ENCODE results near the gene CPLANE1.
A peak's percentile ranks its signal among the peaks of the same experiment; 100 is the strongest.

The CPLANE1 gene

DNA sequence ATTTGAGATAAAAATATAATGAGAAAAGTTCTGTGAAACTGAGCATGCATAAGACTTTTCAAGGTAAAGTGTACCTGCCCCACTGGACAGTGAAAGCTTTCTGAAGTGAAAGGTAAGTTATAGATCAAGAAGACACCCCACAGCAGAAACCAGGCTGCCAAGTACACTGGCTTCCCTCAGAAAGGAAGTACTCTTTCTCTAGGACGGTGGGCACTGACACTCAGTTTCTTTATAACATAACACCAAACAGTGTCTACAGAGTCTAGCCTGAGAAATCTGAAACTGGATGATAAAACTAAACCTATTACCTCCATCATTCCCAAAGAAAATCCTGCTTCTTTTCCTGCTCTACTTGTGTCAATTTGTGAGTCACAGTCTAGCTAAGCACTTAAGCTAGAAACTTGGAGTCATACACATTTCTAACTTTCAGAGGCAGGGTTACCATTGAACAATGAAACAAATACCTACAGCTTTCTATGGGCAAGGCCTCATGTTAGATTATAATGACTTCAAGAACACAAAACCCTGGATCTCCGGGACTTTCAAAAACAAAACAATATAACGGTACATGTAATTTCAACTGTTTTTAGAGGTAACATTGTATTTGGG lies 136.7 kb downstream of the CPLANE1 start:
- Histone ChIP-seq H3K36me3 (ENCODE audit: control insufficient read depth in 1 of 2, insufficient read depth in 2 of 2, low read depth in 1 of 2, low read length in 2 of 2) (peaks cover 6 to 86% of the 10 kb centered on the region in 2 experiments), H3K4me2 (ENCODE audit: low read length, poor library complexity, severe bottlenecking) (no peak overlapping the region), H3K79me1 (replicated peaks; ENCODE audit: low read length, poor library complexity, severe bottlenecking) (peaks cover 3% of the 10 kb centered on the region), H2BK12ac (ENCODE audit: low read length in 2 of 2) (no peak overlapping the region), H3K4me1 (ENCODE audit: control insufficient read depth, insufficient read depth, low read depth, low read length) (peaks cover under 1% of the 10 kb centered on the region), H2BK120ac (ENCODE audit: low read depth, low read length) (no peak overlapping the region), H3K4ac (ENCODE audit: low read depth in 1 of 2, low read length in 2 of 2) (no peak overlapping the region), H3K9me3 (ENCODE audit: control insufficient read depth, low read length) (no peaks in the 10 kb centered on the region), H2BK15ac (ENCODE audit: low read depth, poor library complexity, severe bottlenecking) (no peak overlapping the region), H4K91ac (ENCODE audit: low read length) (no peak overlapping the region), H3K23ac (ENCODE audit: low read length in 2 of 2) (no peak overlapping the region), H2AFZ (ENCODE audit: low read depth, low read length) (no peak overlapping the region), H2AK5ac (ENCODE audit: low read length, severe bottlenecking) (no peak overlapping the region), H3K4me3 (ENCODE audit: insufficient read depth in 1 of 2, low read depth in 1 of 2, low read length in 2 of 2) (no peak overlapping the region), H3K14ac (ENCODE audit: low read length in 2 of 2) (no peak overlapping the region), H3K18ac (ENCODE audit: low read depth in 1 of 2, low read length in 2 of 2) (no peak overlapping the region), H4K8ac (ENCODE audit: low read length) (no peak overlapping the region), H3K27ac (ENCODE audit: low read length, poor library complexity, severe bottlenecking) (no peak overlapping the region), H3K27me3 (ENCODE audit: control insufficient read depth in 1 of 2, insufficient read depth in 1 of 2, low read length in 2 of 2) (no peaks in the 10 kb centered on the region), H3K9ac (ENCODE audit: low read length) (no peak overlapping the region), H2BK5ac (ENCODE audit: low read depth, low read length, poor library complexity, severe bottlenecking) (no peak overlapping the region)
- DNase-seq, result no peak
- 92% methylated on average over 1 of the region's 3 CpGs for WGBS

DNA sequence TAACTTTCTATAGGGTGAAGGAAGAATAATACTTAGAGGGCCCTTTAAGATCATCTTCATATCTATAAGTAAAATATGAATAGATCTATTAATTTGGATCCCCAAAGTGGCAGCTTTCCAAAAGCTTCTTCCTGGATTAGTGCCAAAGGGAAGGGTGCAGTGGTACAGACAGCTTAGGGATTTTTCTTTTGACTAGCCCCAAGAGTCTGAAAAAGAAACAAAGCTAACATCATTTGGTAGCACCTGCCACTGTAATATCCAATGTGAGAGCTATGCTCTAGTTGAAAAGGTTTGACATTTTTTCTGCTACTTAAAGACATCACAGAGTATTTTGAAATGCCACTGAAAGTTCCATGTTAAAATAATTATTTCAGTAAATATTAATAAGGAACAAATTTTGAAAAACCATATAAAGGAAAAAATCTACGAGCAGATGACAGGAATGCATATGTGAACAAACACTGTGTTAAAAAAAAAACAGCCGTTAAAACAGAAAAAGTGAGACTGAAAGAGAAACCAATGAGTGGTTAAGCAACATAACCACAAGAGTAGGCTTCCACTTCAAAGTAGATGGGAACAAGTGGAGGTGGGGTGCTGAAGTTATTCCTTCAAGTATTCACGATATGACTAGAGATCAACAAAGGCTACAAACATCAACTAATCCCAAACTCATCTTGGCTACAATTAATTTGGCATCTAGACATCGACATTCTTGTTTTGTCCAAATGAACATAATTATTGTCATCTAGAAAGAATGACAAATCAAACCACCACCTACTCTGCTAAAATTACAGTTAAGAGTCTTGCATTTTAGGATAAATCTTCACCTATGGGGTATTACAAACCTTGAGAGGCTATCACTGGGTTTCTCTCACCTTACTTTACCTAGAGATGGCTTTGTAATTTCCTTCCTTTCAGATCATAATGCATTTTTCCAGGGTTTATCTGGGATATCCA lies 137.5 kb downstream of the CPLANE1 start:
- Histone ChIP-seq H2BK15ac (ENCODE audit: low read depth, poor library complexity, severe bottlenecking) (no peak overlapping the region), H3K9me3 (ENCODE audit: control insufficient read depth, low read length) (no peaks in the 10 kb centered on the region), H3K18ac (ENCODE audit: low read depth in 1 of 2, low read length in 2 of 2) (no peak overlapping the region), H3K14ac (ENCODE audit: low read length in 2 of 2) (no peak overlapping the region), H4K91ac (ENCODE audit: low read length) (no peak overlapping the region), H3K4me1 (ENCODE audit: control insufficient read depth, insufficient read depth, low read depth, low read length) (peaks cover 2% of the 10 kb centered on the region), H3K79me1 (replicated peaks; ENCODE audit: low read length, poor library complexity, severe bottlenecking) (peaks cover 3% of the 10 kb centered on the region), H3K27me3 (ENCODE audit: control insufficient read depth in 1 of 2, insufficient read depth in 1 of 2, low read length in 2 of 2) (no peaks in the 10 kb centered on the region), H3K4ac (ENCODE audit: low read depth in 1 of 2, low read length in 2 of 2) (no peak overlapping the region), H4K8ac (ENCODE audit: low read length) (no peak overlapping the region), H3K9ac (ENCODE audit: low read length) (no peak overlapping the region), H2BK12ac (ENCODE audit: low read length in 2 of 2) (no peak overlapping the region), H2BK120ac (ENCODE audit: low read depth, low read length) (no peak overlapping the region), H3K36me3 (ENCODE audit: control insufficient read depth in 1 of 2, insufficient read depth in 2 of 2, low read depth in 1 of 2, low read length in 2 of 2) (peaks cover 6 to 86% of the 10 kb centered on the region in 2 experiments), H3K27ac (ENCODE audit: low read length, poor library complexity, severe bottlenecking) (no peak overlapping the region), H3K23ac (ENCODE audit: low read length in 2 of 2) (no peak overlapping the region), H3K4me3 (ENCODE audit: insufficient read depth in 1 of 2, low read depth in 1 of 2, low read length in 2 of 2) (no peak overlapping the region), H2AK5ac (ENCODE audit: low read length, severe bottlenecking) (no peak overlapping the region), H3K4me2 (ENCODE audit: low read length, poor library complexity, severe bottlenecking) (no peak overlapping the region), H2AFZ (ENCODE audit: low read depth, low read length) (no peak overlapping the region), H2BK5ac (ENCODE audit: low read depth, low read length, poor library complexity, severe bottlenecking) (no peak overlapping the region)
- DNase-seq, result peak; percentile 37
- 94% methylated on average over 2 of the region's 4 CpGs for WGBS

DNA sequence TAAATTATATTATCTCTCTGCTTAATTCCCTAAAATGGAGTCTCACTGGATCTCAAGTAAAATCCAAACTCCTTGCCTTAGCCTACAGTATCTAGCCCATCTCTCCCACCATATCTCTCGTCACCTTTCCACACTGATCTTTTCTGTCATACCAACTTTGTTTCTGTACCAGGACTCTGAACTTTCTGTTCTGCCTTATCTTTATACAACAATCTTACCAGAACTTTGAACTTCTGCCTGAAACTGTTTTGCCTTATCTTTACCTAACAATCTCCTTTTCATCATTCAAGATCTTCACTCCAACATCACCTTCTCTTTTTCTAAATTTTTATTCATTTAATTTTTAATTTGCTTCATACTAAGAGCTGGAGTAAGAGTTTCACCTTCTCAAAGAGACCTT lies 139.0 kb downstream of the CPLANE1 start:
- Histone ChIP-seq H3K27me3 (ENCODE audit: control insufficient read depth in 1 of 2, insufficient read depth in 1 of 2, low read length in 2 of 2) (no peaks in the 10 kb centered on the region), H3K36me3 (ENCODE audit: control insufficient read depth in 1 of 2, insufficient read depth in 2 of 2, low read depth in 1 of 2, low read length in 2 of 2) (peaks cover 6 to 88% of the 10 kb centered on the region in 2 experiments), H4K91ac (ENCODE audit: low read length) (no peak overlapping the region), H3K9ac (ENCODE audit: low read length) (no peak overlapping the region), H4K8ac (ENCODE audit: low read length) (no peak overlapping the region), H3K18ac (ENCODE audit: low read depth in 1 of 2, low read length in 2 of 2) (no peak overlapping the region), H3K4me1 (ENCODE audit: control insufficient read depth, insufficient read depth, low read depth, low read length) (peaks cover 2% of the 10 kb centered on the region), H3K23ac (ENCODE audit: low read length in 2 of 2) (no peak overlapping the region), H3K27ac (ENCODE audit: low read length, poor library complexity, severe bottlenecking) (no peak overlapping the region), H3K79me1 (replicated peaks; ENCODE audit: low read length, poor library complexity, severe bottlenecking) (peaks cover 1% of the 10 kb centered on the region), H3K9me3 (ENCODE audit: control insufficient read depth, low read length) (no peaks in the 10 kb centered on the region), H3K14ac (ENCODE audit: low read length in 2 of 2) (no peak overlapping the region), H2AFZ (ENCODE audit: low read depth, low read length) (no peak overlapping the region), H3K4me2 (ENCODE audit: low read length, poor library complexity, severe bottlenecking) (no peak overlapping the region), H2BK12ac (ENCODE audit: low read length in 2 of 2) (no peak overlapping the region), H2AK5ac (ENCODE audit: low read length, severe bottlenecking) (no peak overlapping the region), H2BK120ac (ENCODE audit: low read depth, low read length) (no peak overlapping the region), H2BK15ac (ENCODE audit: low read depth, poor library complexity, severe bottlenecking) (no peak overlapping the region), H3K4me3 (ENCODE audit: insufficient read depth in 1 of 2, low read depth in 1 of 2, low read length in 2 of 2) (no peak overlapping the region), H3K4ac (ENCODE audit: low read depth in 1 of 2, low read length in 2 of 2) (no peak overlapping the region), H2BK5ac (ENCODE audit: low read depth, low read length, poor library complexity, severe bottlenecking) (no peak overlapping the region)
- WGBS, result 97% methylated on average over 1 of the region's 1 CpG
- no peak for DNase-seq

DNA sequence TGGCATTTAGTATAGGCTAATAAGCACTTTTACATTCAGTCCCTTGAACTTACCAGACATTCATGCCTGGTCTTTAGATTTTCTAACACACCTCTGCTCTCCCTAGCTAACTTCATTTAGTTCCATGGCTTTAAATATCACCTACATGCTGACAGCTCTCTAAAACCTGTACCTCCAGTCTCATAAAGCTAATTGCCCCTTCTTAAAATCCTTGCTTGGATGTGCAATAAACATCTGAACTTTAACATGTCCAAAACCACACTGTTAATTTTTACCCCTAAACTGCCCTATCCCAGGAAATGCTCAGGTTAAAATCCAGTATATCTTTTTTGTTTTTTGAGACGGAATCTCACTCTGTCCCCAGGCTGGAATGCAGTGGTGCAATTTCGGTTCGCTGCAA lies 139.8 kb downstream of the CPLANE1 start:
- Histone ChIP-seq H3K14ac (ENCODE audit: low read length in 2 of 2) (no peak overlapping the region), H3K9me3 (ENCODE audit: control insufficient read depth, low read length) (no peaks in the 10 kb centered on the region), H2BK5ac (ENCODE audit: low read depth, low read length, poor library complexity, severe bottlenecking) (no peak overlapping the region), H2BK15ac (ENCODE audit: low read depth, poor library complexity, severe bottlenecking) (no peak overlapping the region), H3K23ac (ENCODE audit: low read length in 2 of 2) (no peak overlapping the region), H2AK5ac (ENCODE audit: low read length, severe bottlenecking) (no peak overlapping the region), H3K4me2 (ENCODE audit: low read length, poor library complexity, severe bottlenecking) (no peak overlapping the region), H3K36me3 (ENCODE audit: control insufficient read depth in 1 of 2, insufficient read depth in 2 of 2, low read depth in 1 of 2, low read length in 2 of 2) (peaks cover 14 to 88% of the 10 kb centered on the region in 2 experiments), H3K18ac (ENCODE audit: low read depth in 1 of 2, low read length in 2 of 2) (no peak overlapping the region), H4K91ac (ENCODE audit: low read length) (no peak overlapping the region), H3K4ac (ENCODE audit: low read depth in 1 of 2, low read length in 2 of 2) (no peak overlapping the region), H2BK120ac (ENCODE audit: low read depth, low read length) (no peak overlapping the region), H4K8ac (ENCODE audit: low read length) (no peak overlapping the region), H3K79me1 (replicated peaks; ENCODE audit: low read length, poor library complexity, severe bottlenecking) (peaks cover 4% of the 10 kb centered on the region), H3K4me3 (ENCODE audit: insufficient read depth in 1 of 2, low read depth in 1 of 2, low read length in 2 of 2) (no peak overlapping the region), H2BK12ac (ENCODE audit: low read length in 2 of 2) (no peak overlapping the region), H3K27me3 (ENCODE audit: control insufficient read depth in 1 of 2, insufficient read depth in 1 of 2, low read length in 2 of 2) (no peaks in the 10 kb centered on the region), H3K9ac (ENCODE audit: low read length) (no peak overlapping the region), H3K27ac (ENCODE audit: low read length, poor library complexity, severe bottlenecking) (no peak overlapping the region), H3K4me1 (ENCODE audit: control insufficient read depth, insufficient read depth, low read depth, low read length) (peaks cover 2% of the 10 kb centered on the region), H2AFZ (ENCODE audit: low read depth, low read length) (no peak overlapping the region)
- 99% methylated on average over 3 of the region's 3 CpGs for WGBS
- no peak for DNase-seq

Measured in mesenchymal stem cell (in vitro differentiated cells and primary cell).